A549 (cell line): ENCODE results near the gene RAI14.

Source experiments
- BHLHE40 ChIP-seq: IDR thresholded peaks from 2 replicates; pipeline ENCODE4 v1.6.1; 2012; ENCODE audit warnings: low read depth, low read length, inconsistent platforms
- CEBPB ChIP-seq, 2 experiments: fragments of >200 bp in 1 of 2; sonication (Bioruptor Twin) in 1 of 2; formaldehyde crosslinking in 1 of 2; IDR thresholded peaks; 2 replicates each; pipeline ENCODE4 v1.6.1; 2012 to 2016
- CTCF ChIP-seq: fragments of >200 bp; sonication (Bioruptor Twin); formaldehyde crosslinking; IDR thresholded peaks from 3 replicates; pipeline ENCODE4 v1.5.1; 2016
- ESRRA ChIP-seq: fragments of 150-350 bp; IDR thresholded peaks from 2 replicates; pipeline ENCODE4 v1.6.1; 2014; ENCODE audit warnings: mild to moderate bottlenecking, low read length, borderline replicate concordance
- USF2 ChIP-seq: fragments of 450-650 bp; IDR thresholded peaks from 2 replicates; pipeline ENCODE4 v1.6.1; 2014; ENCODE audit warnings: antibody characterized with exemption
- TF ChIP-seq, protein P1 (sequence below): IDR thresholded peaks from 2 replicates; pipeline ENCODE4 v1.6.1; 2012
- TF ChIP-seq, protein P2 (sequence below): fragments of 200-600 bp; sonication (generic); IDR thresholded peaks from 2 replicates; pipeline ENCODE4 v1.6.1; 2016; ENCODE audit warnings: antibody characterized with exemption, mild to moderate bottlenecking, moderate library complexity

DNA sequence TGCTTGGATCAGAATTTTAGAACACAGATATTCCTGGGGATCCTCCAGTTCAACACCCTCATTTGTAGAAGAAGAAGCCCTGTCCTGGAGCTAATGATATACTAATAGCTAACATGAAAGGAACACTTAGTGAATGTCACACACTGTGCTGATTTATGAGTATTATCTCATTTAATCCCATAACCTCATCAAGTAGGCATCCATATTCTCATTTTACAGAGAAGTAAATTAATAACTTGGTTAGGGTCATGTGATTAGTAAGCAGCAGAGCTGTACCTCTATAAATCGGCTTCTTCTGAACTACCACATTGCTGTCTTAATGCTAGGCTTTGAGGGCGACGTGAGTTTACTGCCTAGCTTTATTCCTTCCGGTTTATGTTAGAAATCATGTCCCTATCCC, 188.9 kb downstream of the RAI14 start:
- no peak for TF ChIP-seq CTCF
- no peak for TF ChIP-seq CEBPB (IDR thresholded peaks at IDR 0.05)
- TF ChIP-seq BHLHE40 = no peak
- no peak for TF ChIP-seq USF2
- TF ChIP-seq, protein P1, sequence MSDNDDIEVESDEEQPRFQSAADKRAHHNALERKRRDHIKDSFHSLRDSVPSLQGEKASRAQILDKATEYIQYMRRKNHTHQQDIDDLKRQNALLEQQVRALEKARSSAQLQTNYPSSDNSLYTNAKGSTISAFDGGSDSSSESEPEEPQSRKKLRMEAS = no peak
- TF ChIP-seq, protein P2, sequence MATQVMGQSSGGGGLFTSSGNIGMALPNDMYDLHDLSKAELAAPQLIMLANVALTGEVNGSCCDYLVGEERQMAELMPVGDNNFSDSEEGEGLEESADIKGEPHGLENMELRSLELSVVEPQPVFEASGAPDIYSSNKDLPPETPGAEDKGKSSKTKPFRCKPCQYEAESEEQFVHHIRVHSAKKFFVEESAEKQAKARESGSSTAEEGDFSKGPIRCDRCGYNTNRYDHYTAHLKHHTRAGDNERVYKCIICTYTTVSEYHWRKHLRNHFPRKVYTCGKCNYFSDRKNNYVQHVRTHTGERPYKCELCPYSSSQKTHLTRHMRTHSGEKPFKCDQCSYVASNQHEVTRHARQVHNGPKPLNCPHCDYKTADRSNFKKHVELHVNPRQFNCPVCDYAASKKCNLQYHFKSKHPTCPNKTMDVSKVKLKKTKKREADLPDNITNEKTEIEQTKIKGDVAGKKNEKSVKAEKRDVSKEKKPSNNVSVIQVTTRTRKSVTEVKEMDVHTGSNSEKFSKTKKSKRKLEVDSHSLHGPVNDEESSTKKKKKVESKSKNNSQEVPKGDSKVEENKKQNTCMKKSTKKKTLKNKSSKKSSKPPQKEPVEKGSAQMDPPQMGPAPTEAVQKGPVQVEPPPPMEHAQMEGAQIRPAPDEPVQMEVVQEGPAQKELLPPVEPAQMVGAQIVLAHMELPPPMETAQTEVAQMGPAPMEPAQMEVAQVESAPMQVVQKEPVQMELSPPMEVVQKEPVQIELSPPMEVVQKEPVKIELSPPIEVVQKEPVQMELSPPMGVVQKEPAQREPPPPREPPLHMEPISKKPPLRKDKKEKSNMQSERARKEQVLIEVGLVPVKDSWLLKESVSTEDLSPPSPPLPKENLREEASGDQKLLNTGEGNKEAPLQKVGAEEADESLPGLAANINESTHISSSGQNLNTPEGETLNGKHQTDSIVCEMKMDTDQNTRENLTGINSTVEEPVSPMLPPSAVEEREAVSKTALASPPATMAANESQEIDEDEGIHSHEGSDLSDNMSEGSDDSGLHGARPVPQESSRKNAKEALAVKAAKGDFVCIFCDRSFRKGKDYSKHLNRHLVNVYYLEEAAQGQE = no peak
- TF ChIP-seq ESRRA = no peak
